ENCODE measurements around the gene MCOLN3. TPM values are rescaled to one million over a fixed set of nuclear protein-coding genes. Genes with fewer than 3 reads are reported as not detected.

The MCOLN3 gene
- total RNA-seq, 1 experiment from 2014 or later: not detected

Other genes starting within 250 kb of the MCOLN3 start
- gene LPAR3, start 155.3 kb downstream of the MCOLN3 start, total RNA-seq (2014; rRNA removed; shearing (Covaris generic)): not detected in 2 replicates
- gene MCOLN2, start 51.4 kb downstream of the MCOLN3 start, total RNA-seq (2014; rRNA removed; shearing (Covaris generic)): 0.27 TPM in 1 of 2 replicates, not detected in the other
- gene SYDE2, start 152.5 kb upstream of the MCOLN3 start, total RNA-seq (2014; rRNA removed; shearing (Covaris generic)): 9.2 and 12.0 TPM in 2 replicates
- gene C1orf52, start 211.2 kb upstream of the MCOLN3 start, total RNA-seq (2014; rRNA removed; shearing (Covaris generic)): 23.2 and 34.3 TPM in 2 replicates
- gene BCL10, start 228.1 kb upstream of the MCOLN3 start, total RNA-seq (2014; rRNA removed; shearing (Covaris generic)): 6.7 and 7.9 TPM in 2 replicates